GM19023 (cell line): ENCODE measurements around the gene CYTL1.
"Not testable (repeated sequence)": the region's sequence is repeated elsewhere in the genome, so short reads cannot be mapped to it uniquely, and the experiment has no call there.

Source experiments
- ATAC-seq: cut with Tn5 transposase; IDR thresholded peaks from one replicate; pipeline ENCODE4 v1.9.1; 2021; ENCODE audit warnings: mild to moderate bottlenecking, moderate library complexity; ENCODE audit not compliant: unreplicated experiment

The CYTL1 gene

DNA sequence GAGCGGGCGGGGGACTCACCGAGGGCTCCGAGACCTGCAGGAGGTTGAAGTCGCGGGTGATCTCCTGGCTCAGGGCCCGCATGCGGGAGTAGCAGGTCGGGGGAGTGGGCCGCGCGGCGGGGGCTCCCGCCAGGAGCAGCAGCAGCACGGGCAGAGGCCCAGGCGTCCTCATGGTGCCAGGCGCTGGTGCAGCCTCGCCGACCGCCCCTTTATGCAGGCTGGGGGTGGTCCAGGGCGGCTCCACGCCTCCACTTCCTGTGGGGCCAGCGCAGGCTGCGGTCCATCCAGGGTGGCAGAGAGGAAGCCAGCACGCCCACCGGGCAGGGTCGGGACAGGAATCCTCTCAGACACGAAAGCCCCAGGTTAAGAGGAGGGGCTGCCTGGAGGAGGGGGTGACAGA lies at the start of gene CYTL1:
CYTL1 (minus strand) TSS at position 185 of the 400 bp plus-strand sequence; CDS start at position 172, 13 bp downstream.
- no peak for ATAC-seq

DNA sequence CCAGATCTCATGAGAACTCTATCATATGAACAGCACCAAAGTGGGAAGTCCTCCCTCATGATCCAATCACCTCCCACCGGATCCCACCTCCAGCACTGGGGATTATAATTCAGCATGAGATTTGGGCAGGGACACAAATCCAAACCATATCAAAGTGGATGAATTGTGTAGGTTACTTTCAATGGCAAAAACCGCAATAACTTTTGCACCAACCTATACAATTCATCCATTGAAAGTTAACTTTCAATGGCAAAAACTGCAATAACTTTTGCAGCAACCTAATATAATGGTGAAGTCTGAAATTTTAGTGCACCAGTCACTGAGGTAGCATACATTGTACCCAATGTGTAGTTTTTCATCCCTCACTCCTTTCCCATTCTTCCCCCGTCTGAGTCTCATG lies 48.6 kb upstream of the CYTL1 start:
- no peak for ATAC-seq

- not testable (repeated sequence) for ATAC-seq
Measured at GRCh38 chr4:5066968-5067367, 47.7 kb upstream of the CYTL1 start.

- no peak for ATAC-seq
Measured at GRCh38 chr4:5066101-5066500, 46.8 kb upstream of the CYTL1 start.

DNA sequence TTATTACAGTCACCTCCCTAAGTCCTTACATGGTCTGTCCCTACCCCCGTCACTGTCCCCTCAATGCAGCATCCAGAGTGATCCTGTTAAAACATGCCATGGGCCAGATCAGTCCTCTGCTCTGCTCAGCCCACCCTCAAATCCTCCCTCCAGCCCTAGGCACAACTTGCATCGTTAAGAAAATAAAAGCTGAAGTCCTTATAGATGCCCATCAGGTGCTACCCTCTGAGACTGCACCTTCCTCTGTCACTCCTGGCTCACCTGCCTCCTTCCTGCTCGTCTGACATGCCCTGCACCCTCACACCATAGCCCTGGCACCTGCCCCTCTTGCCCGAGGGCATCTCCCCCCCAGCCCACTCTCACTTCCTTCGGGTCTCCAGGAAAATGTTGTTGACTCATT lies 36.2 kb upstream of the CYTL1 start:
- no peak for ATAC-seq

- no peak for ATAC-seq
Measured at GRCh38 chr4:5054532-5054931, 35.3 kb upstream of the CYTL1 start.

DNA sequence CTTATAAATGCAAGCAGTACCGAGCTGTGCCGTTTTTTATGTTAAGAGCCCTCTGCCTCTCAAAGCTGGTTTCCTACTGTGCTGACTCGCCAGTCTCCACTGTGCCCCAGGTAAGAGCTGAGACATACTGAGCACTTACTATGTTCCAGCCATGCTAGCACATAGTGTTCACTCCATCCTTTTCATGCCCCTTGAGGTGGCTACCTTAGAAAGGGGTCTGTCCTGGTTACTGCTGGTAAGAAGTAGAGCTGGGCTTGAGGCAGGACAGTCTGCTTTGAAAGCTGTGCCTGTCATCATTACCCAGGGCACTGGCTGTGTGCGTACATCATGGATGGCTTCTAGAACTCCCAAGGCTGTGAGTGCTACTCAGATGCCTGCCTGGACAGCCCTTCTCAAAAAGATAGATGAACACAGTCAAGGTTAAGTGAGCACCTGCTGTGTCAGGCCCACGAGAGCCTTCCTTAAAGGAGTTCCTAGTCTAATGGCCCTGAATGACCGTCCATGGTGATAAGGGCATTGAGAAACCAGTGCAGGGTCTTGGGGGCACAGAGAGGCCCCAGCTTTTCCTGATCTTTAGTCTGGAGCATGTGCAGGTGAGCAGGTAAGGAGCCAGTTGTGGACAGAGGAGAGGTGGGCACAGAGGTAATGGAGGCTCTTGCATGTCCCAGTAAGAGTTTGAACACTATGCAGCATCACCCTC lies 33.6 kb upstream of the CYTL1 start:
- ATAC-seq = no peak

- ATAC-seq = no peak
Measured at GRCh38 chr4:5052204-5052702, 33.0 kb upstream of the CYTL1 start.

- no peak for ATAC-seq
Measured at GRCh38 chr4:5051278-5052203, 32.3 kb upstream of the CYTL1 start, which contains the start of gene STK32B. STK32B (plus strand) TSS chr4:5051480.

GRCh38 chr4:5050520-5051277 lies 31.4 kb upstream of the CYTL1 start:
- no peak for ATAC-seq

DNA sequence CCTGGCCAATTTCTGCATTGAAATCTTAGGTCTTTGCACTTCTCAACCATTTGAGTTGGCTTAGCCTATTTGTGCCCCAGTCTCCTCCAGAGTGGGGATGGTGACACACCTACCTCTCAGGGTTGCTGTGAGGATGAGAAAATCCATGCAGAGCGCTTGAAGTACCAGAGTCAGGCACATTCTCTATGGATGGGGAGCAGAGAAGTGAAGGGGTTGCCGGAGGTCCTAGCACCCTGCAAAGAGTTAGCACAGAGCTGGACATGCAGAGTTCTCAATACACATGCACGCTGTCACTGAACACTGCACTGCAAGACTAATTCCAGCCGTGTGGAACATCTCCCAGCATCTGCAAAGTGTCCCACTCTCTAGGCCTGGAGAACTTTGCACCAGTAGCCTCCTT lies 29.5 kb upstream of the CYTL1 start:
- no peak for ATAC-seq

DNA sequence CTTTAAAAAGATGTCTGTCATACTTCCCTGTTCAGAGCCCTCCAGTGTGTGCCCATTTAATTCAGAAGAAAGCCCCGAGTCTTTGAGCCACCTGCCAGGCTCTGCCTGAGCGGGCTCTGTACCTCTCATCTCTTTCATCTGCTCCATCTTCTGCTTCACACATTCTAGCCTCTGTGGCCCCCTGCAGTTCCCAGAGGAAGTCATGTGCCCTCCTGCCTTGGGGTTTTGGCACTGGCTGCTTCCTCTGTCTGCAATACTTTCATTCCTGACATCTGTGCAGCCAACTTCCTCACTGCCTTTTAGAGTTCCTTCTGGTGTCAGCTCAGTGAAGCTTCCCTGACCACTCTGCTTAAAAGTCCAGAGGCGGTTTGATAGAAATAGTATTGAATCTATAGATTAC lies 25.8 kb upstream of the CYTL1 start:
- ATAC-seq = no peak

DNA sequence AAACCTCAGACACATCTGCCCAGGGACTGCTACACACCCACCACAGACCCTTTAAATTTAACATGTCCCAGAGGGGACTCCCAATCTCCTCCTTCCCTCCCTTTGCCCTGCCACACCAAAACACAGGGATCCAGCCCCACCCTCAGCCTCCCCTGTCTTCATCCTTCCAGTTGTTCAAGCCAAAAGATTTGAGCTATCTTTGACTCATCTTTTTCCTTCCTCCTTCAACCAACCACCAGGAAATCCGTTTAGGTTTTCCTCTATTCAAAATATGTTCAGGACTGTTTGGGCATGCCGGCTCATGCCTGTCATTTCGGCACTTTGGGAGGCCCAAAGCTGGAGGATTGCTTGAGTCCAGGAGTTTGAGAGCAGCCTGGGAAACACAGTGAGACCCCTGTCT lies 25.1 kb upstream of the CYTL1 start:
- ATAC-seq = no peak

- ATAC-seq = no peak
Measured at GRCh38 chr4:5043579-5043978, 24.3 kb upstream of the CYTL1 start.

GRCh38 chr4:5041699-5042098 lies 22.4 kb upstream of the CYTL1 start:
- ATAC-seq = no peak

DNA sequence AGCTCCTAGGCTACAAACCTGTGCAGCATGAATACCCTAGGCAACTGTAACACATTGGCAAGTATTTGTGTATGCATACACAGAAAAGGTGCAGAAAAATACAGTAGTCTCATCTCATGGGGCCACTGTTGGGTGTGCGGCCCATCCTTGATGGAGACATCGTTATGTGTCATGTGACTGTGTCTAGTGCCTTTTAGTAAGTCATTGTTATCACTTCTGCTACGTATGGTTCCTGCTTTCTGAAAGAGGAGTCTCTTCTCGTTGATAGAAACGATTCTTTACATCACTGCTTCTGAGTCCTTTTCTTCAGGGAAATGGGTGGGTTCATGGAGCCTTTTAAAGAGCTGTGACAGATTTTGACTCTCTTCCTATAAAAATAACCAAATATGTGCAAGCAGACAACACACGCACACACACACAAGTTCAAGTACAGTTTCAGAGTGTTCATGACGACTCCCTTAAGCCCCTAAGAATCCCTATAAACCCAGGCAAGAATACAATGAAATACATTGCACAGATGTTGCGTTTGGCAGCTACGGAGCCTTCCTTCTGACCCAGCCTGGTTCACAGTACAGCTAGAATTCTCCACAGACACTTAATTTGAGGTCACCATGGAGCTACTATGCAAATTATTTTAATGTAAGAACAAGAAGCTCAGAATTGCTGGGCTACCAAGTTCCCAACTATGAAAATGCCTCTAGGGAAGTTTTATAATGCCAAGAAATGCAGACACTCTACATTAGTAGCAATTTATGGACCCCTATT lies 21.8 kb upstream of the CYTL1 start:
- ATAC-seq = no peak

DNA sequence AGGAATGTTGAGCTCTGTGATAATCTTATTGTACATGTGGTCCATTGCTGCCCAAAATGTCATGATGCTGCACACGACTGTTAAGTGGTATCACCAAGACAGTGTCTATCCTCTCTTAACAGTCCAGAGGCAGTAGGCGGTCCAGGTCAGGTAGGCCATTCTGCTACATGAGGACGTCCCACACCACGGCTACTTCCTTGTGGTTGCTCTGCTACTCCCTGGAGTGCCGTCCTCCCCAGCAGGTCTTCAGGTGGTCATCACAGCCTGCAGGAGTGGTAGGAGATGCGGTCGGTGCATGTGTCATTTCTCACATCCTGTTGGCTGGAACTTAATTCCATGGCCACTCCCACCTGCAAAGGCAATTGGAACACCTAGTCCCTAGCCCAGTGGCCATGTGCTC lies 20.5 kb upstream of the CYTL1 start:
- ATAC-seq = no peak

GRCh38 chr4:5037553-5038551 lies 18.6 kb upstream of the CYTL1 start:
- ATAC-seq = no peak

GRCh38 chr4:5036239-5036638 lies 17.0 kb upstream of the CYTL1 start:
- ATAC-seq = no peak
